Measurements from ENCODE around the gene SLX1A.

DNA sequence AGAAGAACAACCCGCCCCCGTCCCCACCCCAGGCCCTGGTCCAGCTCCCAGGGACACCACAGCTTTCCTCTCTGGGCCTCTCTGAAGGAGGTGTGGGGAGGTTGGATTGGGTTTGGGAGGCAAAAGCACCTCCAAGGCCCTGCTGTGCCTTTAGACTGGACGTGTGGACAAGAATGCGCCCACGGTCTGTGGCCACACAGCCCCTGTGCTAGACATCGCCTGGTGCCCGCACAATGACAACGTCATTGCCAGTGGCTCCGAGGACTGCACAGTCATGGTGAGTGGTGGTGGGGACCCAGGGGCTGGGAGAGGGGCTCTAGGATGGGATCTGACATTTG, 7.3 kb upstream of the SLX1A start:
- TF ChIP-seq POLR2A (IDR thresholded peaks at IDR 0.05) (no peak), POLR2AphosphoS5 (IDR thresholded peaks at IDR 0.05) (no peak)
- TF ChIP-seq, protein P1, sequence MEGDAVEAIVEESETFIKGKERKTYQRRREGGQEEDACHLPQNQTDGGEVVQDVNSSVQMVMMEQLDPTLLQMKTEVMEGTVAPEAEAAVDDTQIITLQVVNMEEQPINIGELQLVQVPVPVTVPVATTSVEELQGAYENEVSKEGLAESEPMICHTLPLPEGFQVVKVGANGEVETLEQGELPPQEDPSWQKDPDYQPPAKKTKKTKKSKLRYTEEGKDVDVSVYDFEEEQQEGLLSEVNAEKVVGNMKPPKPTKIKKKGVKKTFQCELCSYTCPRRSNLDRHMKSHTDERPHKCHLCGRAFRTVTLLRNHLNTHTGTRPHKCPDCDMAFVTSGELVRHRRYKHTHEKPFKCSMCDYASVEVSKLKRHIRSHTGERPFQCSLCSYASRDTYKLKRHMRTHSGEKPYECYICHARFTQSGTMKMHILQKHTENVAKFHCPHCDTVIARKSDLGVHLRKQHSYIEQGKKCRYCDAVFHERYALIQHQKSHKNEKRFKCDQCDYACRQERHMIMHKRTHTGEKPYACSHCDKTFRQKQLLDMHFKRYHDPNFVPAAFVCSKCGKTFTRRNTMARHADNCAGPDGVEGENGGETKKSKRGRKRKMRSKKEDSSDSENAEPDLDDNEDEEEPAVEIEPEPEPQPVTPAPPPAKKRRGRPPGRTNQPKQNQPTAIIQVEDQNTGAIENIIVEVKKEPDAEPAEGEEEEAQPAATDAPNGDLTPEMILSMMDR (IDR thresholded peaks at IDR 0.05), result no peak

Data from transverse colon (tissue), 4 donors.